HepG2 (cell line): Measurements from ENCODE around the gene CASP6. TPM values are rescaled to one million over a fixed set of nuclear protein-coding genes. Genes with fewer than 3 reads are reported as not detected.

Experiments used
- EZH2 ChIP-seq: conservative IDR thresholded peaks from 2 replicates; pipeline ENCODE4 v1.6.1; 2012; ENCODE audit warnings: mild to moderate bottlenecking, low read depth, low read length, moderate library complexity
- FOXA1 ChIP-seq, 2 experiments: fragments of 450-650 bp in 1 of 2; sonication (generic) in 1 of 2; formaldehyde crosslinking in 1 of 2; IDR thresholded peaks; 2 replicates each; pipeline versions ENCODE4 v1.4.0 to v1.6.1; 2016 to 2020; ENCODE audit warnings: missing genetic modification reagents in 1 of 2
- KDM2A ChIP-seq: sonication (generic); formaldehyde crosslinking; IDR thresholded peaks from 2 replicates; pipeline ENCODE4 v1.4.0; 2020; ENCODE audit warnings: low read depth, missing genetic modification reagents, borderline replicate concordance
- KLF9 ChIP-seq: IDR thresholded peaks from 2 replicates; pipeline ENCODE4 v1.6.1; 2016; ENCODE audit warnings: low read depth
- KMT2A ChIP-seq: sonication (generic); formaldehyde crosslinking; IDR thresholded peaks from 2 replicates; pipeline ENCODE4 v1.4.0; 2020; ENCODE audit warnings: missing genetic modification reagents
- NFKB2 ChIP-seq: sonication (generic); formaldehyde crosslinking; IDR thresholded peaks from 2 replicates; pipeline ENCODE4 v1.4.0; 2020; ENCODE audit warnings: missing genetic modification reagents, borderline replicate concordance
- PRPF4 ChIP-seq: fragments of 200-400 bp; formaldehyde crosslinking; IDR thresholded peaks from 2 replicates; pipeline ENCODE4 v1.6.1; 2016; ENCODE audit warnings: low read length, low read depth; ENCODE audit not compliant: poor library complexity, severe bottlenecking
- TCF7L2 ChIP-seq: IDR thresholded peaks from 2 replicates; pipeline ENCODE4 v1.6.1; 2011; ENCODE audit warnings: mild to moderate bottlenecking, low read depth, low read length, moderate library complexity
- WIZ ChIP-seq: sonication (generic); formaldehyde crosslinking; IDR thresholded peaks from 2 replicates; pipeline ENCODE4 v1.5.1; 2020; ENCODE audit warnings: mild to moderate bottlenecking, missing genetic modification reagents
- ZBTB21 ChIP-seq: sonication (generic); formaldehyde crosslinking; IDR thresholded peaks from 2 replicates; pipeline ENCODE4 v1.4.0; 2020; ENCODE audit warnings: missing genetic modification reagents
- ZNF205 ChIP-seq: IDR thresholded peaks from 2 replicates; pipeline ENCODE4 v1.6.1; 2018; ENCODE audit warnings: missing biosample characterization, missing genetic modification reagents
- ZNF296 ChIP-seq: sonication (generic); formaldehyde crosslinking; conservative IDR thresholded peaks from 2 replicates; pipeline ENCODE4 v1.5.0; 2020; ENCODE audit warnings: mild to moderate bottlenecking, missing genetic modification reagents
- ZNF335 ChIP-seq: sonication (generic); formaldehyde crosslinking; IDR thresholded peaks from 2 replicates; pipeline ENCODE4 v1.4.0; 2020; ENCODE audit warnings: missing genetic modification reagents
- ZNF546 ChIP-seq: sonication (generic); formaldehyde crosslinking; conservative IDR thresholded peaks from 2 replicates; pipeline ENCODE4 v1.8.1; 2023; ENCODE audit warnings: mild to moderate bottlenecking, missing genetic modification reagents
- ZNF747 ChIP-seq: sonication (generic); formaldehyde crosslinking; IDR thresholded peaks from 2 replicates; pipeline ENCODE4 v1.8.1; 2023; ENCODE audit warnings: missing genetic modification reagents, mild to moderate bottlenecking, borderline replicate concordance
- polyA plus RNA-seq, 8 experiments: library from polyadenylated mRNA; depleted of rRNA in 3 of 8; stranded (reverse) in 7 of 8; unstranded in 1 of 8; fragments of >200 nt; fragmentation: Illumina TruSeq in 4 of 8; extraction: Trizol in 4 of 8; gene quantifications; 2 replicates each; pipeline versions ENCODE4 v1.2.1 to v1.2.3, GENCODE V29; 2011 to 2016; ENCODE audit warnings: low read depth in 4 of 8, missing spikeins in 1 of 8, mixed read lengths in 1 of 8; ENCODE audit not compliant: insufficient read depth in 1 of 8
- total RNA-seq, 5 experiments: library from RNA; depleted of rRNA; stranded (reverse); fragments of >200 nt; fragmentation: Illumina TruSeq; extraction: Trizol; gene quantifications; 2 replicates each; pipeline ENCODE4 v1.2.3, GENCODE V29; 2016; ENCODE audit warnings: low read depth in 1 of 5
- TF ChIP-seq, protein P1 (sequence below): sonication (generic); formaldehyde crosslinking; IDR thresholded peaks from 2 replicates; pipeline ENCODE4 v1.5.0; 2020; ENCODE audit warnings: missing genetic modification reagents
- TF ChIP-seq, protein P2 (sequence below): sonication (generic); formaldehyde crosslinking; IDR thresholded peaks from one replicate; pipeline ENCODE4 v1.5.1; 2020; ENCODE audit warnings: mild to moderate bottlenecking, missing genetic modification reagents; ENCODE audit errors: not compliant biosample characterization
- TF ChIP-seq, protein P3 (sequence below): IDR thresholded peaks from 2 replicates; pipeline ENCODE4 v1.6.1; 2016; ENCODE audit warnings: missing biosample characterization, missing genetic modification reagents, low read depth
- TF ChIP-seq, protein P4 (sequence below): sonication (generic); formaldehyde crosslinking; IDR thresholded peaks from 2 replicates; pipeline ENCODE4 v1.4.0; 2020; ENCODE audit warnings: mild to moderate bottlenecking, missing genetic modification reagents

CASP6 gene
- total and polyA plus RNA-seq, 2 of the 13 experiments (the other 11 are each of a cell fraction or from before 2014, with no cell fraction given) = 19.7 to 34.6 TPM

DNA sequence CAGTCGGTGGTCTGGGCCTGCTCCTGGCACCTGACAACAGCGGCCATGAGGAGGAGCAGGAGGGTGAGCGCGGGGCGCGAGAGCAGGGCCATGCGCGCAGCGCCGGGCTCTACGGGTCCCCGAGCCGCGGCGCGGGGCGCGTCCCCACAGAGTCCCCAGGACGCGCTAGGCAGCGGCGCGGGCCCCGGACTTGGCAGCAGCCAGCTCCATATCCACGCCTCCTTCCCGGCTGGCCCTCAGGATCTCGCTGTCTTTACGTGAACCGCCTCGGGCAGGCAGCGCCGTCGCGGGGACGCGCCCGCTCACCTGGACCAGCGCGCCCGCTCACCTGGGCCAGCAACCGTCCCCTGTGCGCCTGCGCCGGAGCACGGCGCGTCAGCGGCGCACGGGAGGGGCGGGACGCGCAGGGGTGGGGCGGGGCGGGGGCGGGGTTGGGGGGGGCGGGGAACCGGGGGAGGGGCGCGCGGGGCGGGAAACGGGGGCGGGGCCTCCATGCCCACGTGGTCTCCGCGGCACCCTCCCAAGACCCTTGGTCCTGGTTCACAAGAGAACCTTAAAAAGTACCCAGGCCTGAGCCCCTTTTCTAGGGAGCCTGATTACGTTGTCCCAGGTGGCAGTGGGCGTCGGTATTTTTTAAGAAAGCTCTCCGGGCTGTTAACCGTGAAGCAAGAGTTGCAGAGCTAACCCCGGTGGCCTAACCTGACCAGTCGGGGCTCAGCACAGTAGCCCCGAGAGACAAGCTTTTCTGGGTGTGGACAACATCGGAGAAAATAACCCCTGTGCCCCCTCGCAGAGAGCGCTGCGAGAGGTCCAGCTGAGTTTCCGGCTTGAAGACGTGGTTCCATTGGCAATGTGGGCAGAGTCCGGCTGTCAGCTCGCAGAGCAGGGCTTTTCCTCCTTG, 26.7 kb upstream of the CASP6 start, which contains the start of gene PLA2G12A (continued):
- TF ChIP-seq KMT2A (CRISPR knock-in tag) (no peak; the same call in 1 of the 2 replicates), KDM2A (peak; percentile 99), EZH2 (no peak), PRPF4 (no peak), NFKB2 (CRISPR knock-in tag) (peak; percentile 93; the same call in 1 of the 2 replicates), ZBTB21 (no peak), ZNF546 (CRISPR knock-in tag) (no peak), ZNF296 (CRISPR knock-in tag) (no peak), KLF9 (CRISPR knock-in tag) (no peak), TCF7L2 (no peak), FOXA1 (IDR thresholded peaks at IDR 0.05) (no peak), FOXA1 (CRISPR knock-in tag; IDR thresholded peaks at IDR 0.05) (no peak), ZNF335 (no peak), ZNF747 (CRISPR knock-in tag) (no peak), WIZ (no peak), ZNF205 (CRISPR knock-in tag) (no peak)
- TF ChIP-seq, protein P1, sequence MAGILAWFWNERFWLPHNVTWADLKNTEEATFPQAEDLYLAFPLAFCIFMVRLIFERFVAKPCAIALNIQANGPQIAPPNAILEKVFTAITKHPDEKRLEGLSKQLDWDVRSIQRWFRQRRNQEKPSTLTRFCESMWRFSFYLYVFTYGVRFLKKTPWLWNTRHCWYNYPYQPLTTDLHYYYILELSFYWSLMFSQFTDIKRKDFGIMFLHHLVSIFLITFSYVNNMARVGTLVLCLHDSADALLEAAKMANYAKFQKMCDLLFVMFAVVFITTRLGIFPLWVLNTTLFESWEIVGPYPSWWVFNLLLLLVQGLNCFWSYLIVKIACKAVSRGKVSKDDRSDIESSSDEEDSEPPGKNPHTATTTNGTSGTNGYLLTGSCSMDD = no peak
- TF ChIP-seq, protein P2, sequence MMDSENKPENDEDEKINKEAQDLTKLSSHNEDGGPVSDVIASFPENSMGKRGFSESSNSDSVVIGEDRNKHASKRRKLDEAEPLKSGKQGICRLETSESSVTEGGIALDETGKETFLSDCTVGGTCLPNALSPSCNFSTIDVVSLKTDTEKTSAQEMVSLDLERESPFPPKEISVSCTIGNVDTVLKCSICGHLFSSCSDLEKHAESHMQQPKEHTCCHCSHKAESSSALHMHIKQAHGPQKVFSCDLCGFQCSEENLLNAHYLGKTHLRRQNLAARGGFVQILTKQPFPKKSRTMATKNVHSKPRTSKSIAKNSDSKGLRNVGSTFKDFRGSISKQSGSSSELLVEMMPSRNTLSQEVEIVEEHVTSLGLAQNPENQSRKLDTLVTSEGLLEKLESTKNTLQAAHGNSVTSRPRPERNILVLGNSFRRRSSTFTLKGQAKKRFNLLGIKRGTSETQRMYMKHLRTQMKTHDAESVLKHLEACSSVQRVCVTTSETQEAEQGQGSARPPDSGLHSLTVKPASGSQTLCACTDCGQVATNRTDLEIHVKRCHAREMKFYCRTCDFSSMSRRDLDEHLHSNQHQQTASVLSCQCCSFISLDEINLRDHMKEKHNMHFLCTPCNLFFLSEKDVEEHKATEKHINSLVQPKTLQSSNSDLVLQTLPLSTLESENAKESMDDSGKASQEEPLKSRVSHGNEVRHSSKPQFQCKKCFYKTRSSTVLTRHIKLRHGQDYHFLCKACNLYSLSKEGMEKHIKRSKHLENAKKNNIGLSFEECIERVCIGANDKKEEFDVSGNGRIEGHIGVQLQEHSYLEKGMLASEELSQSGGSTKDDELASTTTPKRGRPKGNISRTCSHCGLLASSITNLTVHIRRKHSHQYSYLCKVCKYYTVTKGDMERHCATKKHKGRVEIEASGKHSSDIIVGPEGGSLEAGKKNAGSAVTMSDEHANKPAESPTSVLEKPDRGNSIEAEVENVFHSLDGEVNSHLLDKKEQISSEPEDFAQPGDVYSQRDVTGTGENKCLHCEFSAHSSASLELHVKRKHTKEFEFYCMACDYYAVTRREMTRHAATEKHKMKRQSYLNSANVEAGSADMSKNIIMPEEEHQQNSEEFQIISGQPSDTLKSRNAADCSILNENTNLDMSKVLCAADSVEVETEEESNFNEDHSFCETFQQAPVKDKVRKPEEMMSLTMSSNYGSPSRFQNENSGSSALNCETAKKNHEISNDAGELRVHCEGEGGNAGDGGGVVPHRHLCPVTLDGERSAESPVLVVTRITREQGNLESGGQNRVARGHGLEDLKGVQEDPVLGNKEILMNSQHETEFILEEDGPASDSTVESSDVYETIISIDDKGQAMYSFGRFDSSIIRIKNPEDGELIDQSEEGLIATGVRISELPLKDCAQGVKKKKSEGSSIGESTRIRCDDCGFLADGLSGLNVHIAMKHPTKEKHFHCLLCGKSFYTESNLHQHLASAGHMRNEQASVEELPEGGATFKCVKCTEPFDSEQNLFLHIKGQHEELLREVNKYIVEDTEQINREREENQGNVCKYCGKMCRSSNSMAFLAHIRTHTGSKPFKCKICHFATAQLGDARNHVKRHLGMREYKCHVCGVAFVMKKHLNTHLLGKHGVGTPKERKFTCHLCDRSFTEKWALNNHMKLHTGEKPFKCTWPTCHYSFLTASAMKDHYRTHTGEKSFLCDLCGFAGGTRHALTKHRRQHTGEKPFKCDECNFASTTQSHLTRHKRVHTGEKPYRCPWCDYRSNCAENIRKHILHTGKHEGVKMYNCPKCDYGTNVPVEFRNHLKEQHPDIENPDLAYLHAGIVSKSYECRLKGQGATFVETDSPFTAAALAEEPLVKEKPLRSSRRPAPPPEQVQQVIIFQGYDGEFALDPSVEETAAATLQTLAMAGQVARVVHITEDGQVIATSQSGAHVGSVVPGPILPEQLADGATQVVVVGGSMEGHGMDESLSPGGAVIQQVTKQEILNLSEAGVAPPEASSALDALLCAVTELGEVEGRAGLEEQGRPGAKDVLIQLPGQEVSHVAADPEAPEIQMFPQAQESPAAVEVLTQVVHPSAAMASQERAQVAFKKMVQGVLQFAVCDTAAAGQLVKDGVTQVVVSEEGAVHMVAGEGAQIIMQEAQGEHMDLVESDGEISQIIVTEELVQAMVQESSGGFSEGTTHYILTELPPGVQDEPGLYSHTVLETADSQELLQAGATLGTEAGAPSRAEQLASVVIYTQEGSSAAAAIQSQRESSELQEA (CRISPR knock-in tag) = no peak
- TF ChIP-seq, protein P3, sequence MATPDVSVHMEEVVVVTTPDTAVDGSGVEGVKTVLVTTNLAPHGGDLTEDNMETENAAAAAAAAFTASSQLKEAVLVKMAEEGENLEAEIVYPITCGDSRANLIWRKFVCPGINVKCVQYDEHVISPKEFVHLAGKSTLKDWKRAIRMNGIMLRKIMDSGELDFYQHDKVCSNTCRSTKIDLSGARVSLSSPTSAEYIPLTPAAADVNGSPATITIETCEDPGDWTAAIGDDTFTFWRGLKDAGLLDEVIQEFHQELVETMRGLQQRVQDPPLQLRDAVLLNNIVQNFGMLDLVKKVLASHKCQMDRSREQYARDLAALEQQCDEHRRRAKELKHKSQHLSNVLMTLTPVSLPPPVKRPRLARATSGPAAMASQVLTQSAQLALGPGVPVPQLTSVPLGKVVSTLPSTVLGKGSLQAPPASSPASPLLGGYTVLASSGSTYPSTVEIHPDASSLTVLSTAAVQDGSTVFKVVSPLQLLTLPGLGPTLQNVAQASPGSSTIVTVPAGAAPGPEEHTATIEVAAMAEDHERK (CRISPR knock-in tag) = peak; percentile 76
- TF ChIP-seq, protein P4, sequence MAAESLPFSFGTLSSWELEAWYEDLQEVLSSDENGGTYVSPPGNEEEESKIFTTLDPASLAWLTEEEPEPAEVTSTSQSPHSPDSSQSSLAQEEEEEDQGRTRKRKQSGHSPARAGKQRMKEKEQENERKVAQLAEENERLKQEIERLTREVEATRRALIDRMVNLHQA (CRISPR knock-in tag) = no peak
